ENCODE results near the gene NET1.

Gene NET1

GRCh38 chr10:5498791-5499492 lies 86.6 kb downstream of the NET1 start:
- no peaks in the 10 kb centered on the region for H3K4me1 ChIP-seq (ENCODE audit: control insufficient read depth in 1 of 2, insufficient read depth in 2 of 2, low read length in 2 of 2)
- no peaks in the 10 kb centered on the region for H3K9me3 ChIP-seq (ENCODE audit: control insufficient read depth in 1 of 2, low read length in 2 of 2)
- H3K27ac ChIP-seq (ENCODE audit: low read length), result no peak overlapping the region
- no peaks in the 10 kb centered on the region for H3K36me3 ChIP-seq (ENCODE audit: control insufficient read depth in 1 of 2, insufficient read depth in 2 of 2, low read length in 2 of 2)
- no peak overlapping the region for H3K4me3 ChIP-seq (ENCODE audit: low read depth in 1 of 2, low read length in 2 of 2)
- H3K27me3 ChIP-seq (ENCODE audit: low read depth, low read length), result no peaks in the 10 kb centered on the region

GRCh38 chr10:5499493-5500140 lies 87.3 kb downstream of the NET1 start, which contains the start of gene CALML5:
Gene CALML5 (minus strand): TSS chr10:5499570. CDS start chr10:5499438, 132 bp downstream.
- no peaks in the 10 kb centered on the region for H3K36me3 ChIP-seq (ENCODE audit: control insufficient read depth in 1 of 2, insufficient read depth in 2 of 2, low read length in 2 of 2)
- H3K27ac ChIP-seq (ENCODE audit: low read length), result no peak within 1 kb of the TSS
- no peak within 1 kb of the TSS for H3K4me3 ChIP-seq (ENCODE audit: low read depth in 1 of 2, low read length in 2 of 2)
- no peaks in the 10 kb centered on the region for H3K4me1 ChIP-seq (ENCODE audit: control insufficient read depth in 1 of 2, insufficient read depth in 2 of 2, low read length in 2 of 2)
- no peaks in the 10 kb centered on the region for H3K27me3 ChIP-seq (ENCODE audit: low read depth, low read length)
- H3K9me3 ChIP-seq (ENCODE audit: control insufficient read depth in 1 of 2, low read length in 2 of 2), result no peaks in the 10 kb centered on the region

GRCh38 chr10:5500162-5500670 lies 87.9 kb downstream of the NET1 start:
- H3K4me1 ChIP-seq (ENCODE audit: control insufficient read depth in 1 of 2, insufficient read depth in 2 of 2, low read length in 2 of 2), result no peaks in the 10 kb centered on the region
- H3K4me3 ChIP-seq (ENCODE audit: low read depth in 1 of 2, low read length in 2 of 2), result no peak overlapping the region
- no peaks in the 10 kb centered on the region for H3K9me3 ChIP-seq (ENCODE audit: control insufficient read depth in 1 of 2, low read length in 2 of 2)
- no peaks in the 10 kb centered on the region for H3K27me3 ChIP-seq (ENCODE audit: low read depth, low read length)
- no peaks in the 10 kb centered on the region for H3K36me3 ChIP-seq (ENCODE audit: control insufficient read depth in 1 of 2, insufficient read depth in 2 of 2, low read length in 2 of 2)
- no peak overlapping the region for H3K27ac ChIP-seq (ENCODE audit: low read length)

GRCh38 chr10:5500910-5501309 lies 88.6 kb downstream of the NET1 start:
- peaks cover 0 to 1% of the 10 kb centered on the region in 2 donors for H3K4me1 ChIP-seq (ENCODE audit: control insufficient read depth in 1 of 2, insufficient read depth in 2 of 2, low read length in 2 of 2)
- no peaks in the 10 kb centered on the region for H3K27me3 ChIP-seq (ENCODE audit: low read depth, low read length)
- H3K27ac ChIP-seq (ENCODE audit: low read length), result no peak overlapping the region
- H3K9me3 ChIP-seq (ENCODE audit: control insufficient read depth in 1 of 2, low read length in 2 of 2), result no peaks in the 10 kb centered on the region
- H3K4me3 ChIP-seq (ENCODE audit: low read depth in 1 of 2, low read length in 2 of 2), result no peak overlapping the region
- no peaks in the 10 kb centered on the region for H3K36me3 ChIP-seq (ENCODE audit: control insufficient read depth in 1 of 2, insufficient read depth in 2 of 2, low read length in 2 of 2)

- Histone ChIP-seq H3K27me3 (ENCODE audit: low read depth, low read length) (no peaks in the 10 kb centered on the region), H3K27ac (ENCODE audit: low read length) (no peak overlapping the region)
Measured at GRCh38 chr10:5502061-5502521, 89.7 kb downstream of the NET1 start.

GRCh38 chr10:5502571-5503476 lies 90.5 kb downstream of the NET1 start:
- H3K27ac ChIP-seq (ENCODE audit: low read length), result no peak overlapping the region
- H3K4me1 ChIP-seq (ENCODE audit: control insufficient read depth in 1 of 2, insufficient read depth in 2 of 2, low read length in 2 of 2), result peaks cover 0 to 7% of the 10 kb centered on the region in 2 donors
- no peaks in the 10 kb centered on the region for H3K27me3 ChIP-seq (ENCODE audit: low read depth, low read length)

More at GRCh38 chr10:5502061-5502521, 89.7 kb downstream of the NET1 start:
- no peaks in the 10 kb centered on the region for H3K36me3 ChIP-seq (ENCODE audit: control insufficient read depth in 1 of 2, insufficient read depth in 2 of 2, low read length in 2 of 2)
- H3K4me1 ChIP-seq (ENCODE audit: control insufficient read depth in 1 of 2, insufficient read depth in 2 of 2, low read length in 2 of 2), result peaks cover 0 to 5% of the 10 kb centered on the region in 2 donors
- H3K4me3 ChIP-seq (ENCODE audit: low read depth in 1 of 2, low read length in 2 of 2), result no peak overlapping the region
- H3K9me3 ChIP-seq (ENCODE audit: control insufficient read depth in 1 of 2, low read length in 2 of 2), result no peaks in the 10 kb centered on the region

GRCh38 chr10:5503477-5503835 lies 91.1 kb downstream of the NET1 start:
- H3K4me3 ChIP-seq (ENCODE audit: low read depth in 1 of 2, low read length in 2 of 2), result no peak overlapping the region
- no peaks in the 10 kb centered on the region for H3K27me3 ChIP-seq (ENCODE audit: low read depth, low read length)
- H3K36me3 ChIP-seq (ENCODE audit: control insufficient read depth in 1 of 2, insufficient read depth in 2 of 2, low read length in 2 of 2), result no peaks in the 10 kb centered on the region
- H3K27ac ChIP-seq (ENCODE audit: low read length), result no peak overlapping the region
- H3K9me3 ChIP-seq (ENCODE audit: control insufficient read depth in 1 of 2, low read length in 2 of 2), result no peaks in the 10 kb centered on the region
- H3K4me1 ChIP-seq (ENCODE audit: control insufficient read depth in 1 of 2, insufficient read depth in 2 of 2, low read length in 2 of 2), result peaks cover 0 to 7% of the 10 kb centered on the region in 2 donors

More at GRCh38 chr10:5502571-5503476, 90.5 kb downstream of the NET1 start:
- Histone ChIP-seq H3K9me3 (ENCODE audit: control insufficient read depth in 1 of 2, low read length in 2 of 2) (no peaks in the 10 kb centered on the region), H3K4me3 (ENCODE audit: low read depth in 1 of 2, low read length in 2 of 2) (no peak overlapping the region), H3K36me3 (ENCODE audit: control insufficient read depth in 1 of 2, insufficient read depth in 2 of 2, low read length in 2 of 2) (no peaks in the 10 kb centered on the region)

GRCh38 chr10:5504146-5505072 lies 92.1 kb downstream of the NET1 start:
- no peaks in the 10 kb centered on the region for H3K36me3 ChIP-seq (ENCODE audit: control insufficient read depth in 1 of 2, insufficient read depth in 2 of 2, low read length in 2 of 2)
- H3K9me3 ChIP-seq (ENCODE audit: control insufficient read depth in 1 of 2, low read length in 2 of 2), result no peaks in the 10 kb centered on the region
- no peak overlapping the region for H3K27ac ChIP-seq (ENCODE audit: low read length)
- no peaks in the 10 kb centered on the region for H3K27me3 ChIP-seq (ENCODE audit: low read depth, low read length)
- H3K4me3 ChIP-seq (ENCODE audit: low read depth in 1 of 2, low read length in 2 of 2), result no peak overlapping the region
- H3K4me1 ChIP-seq (ENCODE audit: control insufficient read depth in 1 of 2, insufficient read depth in 2 of 2, low read length in 2 of 2), result peaks cover 0 to 7% of the 10 kb centered on the region in 2 donors

- H3K4me3 ChIP-seq (ENCODE audit: low read depth in 1 of 2, low read length in 2 of 2), result no peak overlapping the region
- no peaks in the 10 kb centered on the region for H3K27me3 ChIP-seq (ENCODE audit: low read depth, low read length)
- H3K9me3 ChIP-seq (ENCODE audit: control insufficient read depth in 1 of 2, low read length in 2 of 2), result no peaks in the 10 kb centered on the region
- H3K4me1 ChIP-seq (ENCODE audit: control insufficient read depth in 1 of 2, insufficient read depth in 2 of 2, low read length in 2 of 2), result peaks cover 0 to 7% of the 10 kb centered on the region in 2 donors
- H3K27ac ChIP-seq (ENCODE audit: low read length), result no peak overlapping the region
- no peaks in the 10 kb centered on the region for H3K36me3 ChIP-seq (ENCODE audit: control insufficient read depth in 1 of 2, insufficient read depth in 2 of 2, low read length in 2 of 2)
Measured at GRCh38 chr10:5506246-5506645, 93.9 kb downstream of the NET1 start.
